Common myeloid progenitor, CD34-positive (primary cell): ENCODE data around the gene TPM2.

Experiments
- CTCF ChIA-PET: fragments of 350-600 bp; sonication (Branson Sonifier 250); formaldehyde crosslinking; loops from one replicate; lab custom pipeline; 2021; ENCODE audit warnings: antibody characterized with exemption; lab: Charles Lee
- POLR2A ChIA-PET: fragments of 350-600 bp; sonication (Branson Sonifier 250); formaldehyde crosslinking; loops from one replicate; lab custom pipeline; 2021; ENCODE audit warnings: antibody characterized with exemption; lab: Charles Lee
- DNase-seq, 3 donors: peaks; one replicate each; pipeline versions ENCODE4 v3.0.0 to v3.0.0-alpha.2; 2013
- H3K27ac ChIP-seq, 2 experiments: 1 replicate in 1 of 2; 2 replicates in 1 of 2; pipeline ENCODE4 v1.7.0; 2013; ENCODE audit warnings: inconsistent platforms in 2 of 2, low read length in 2 of 2, mild to moderate bottlenecking in 2 of 2, low read depth in 1 of 2, moderate library complexity in 1 of 2; ENCODE audit not compliant: severe bottlenecking in 2 of 2, insufficient read depth in 1 of 2, poor library complexity in 1 of 2
- H3K27me3 ChIP-seq, 5 experiments: replicated peaks in 2 of 5; 1 replicate in 3 of 5; 2 replicates in 2 of 5; pipeline versions ENCODE4 v1.6.1 to v1.7.0; 2013; ENCODE audit warnings: low read length in 4 of 5, mild to moderate bottlenecking in 2 of 5, moderate library complexity in 2 of 5, inconsistent platforms in 1 of 5; ENCODE audit not compliant: insufficient read depth in 5 of 5, control insufficient read depth in 4 of 5
- H3K36me3 ChIP-seq, 4 experiments: 1 replicate in 2 of 4; 2 replicates in 2 of 4; pipeline versions ENCODE4 v1.6.1 to v1.7.0; 2013; ENCODE audit warnings: low read length in 3 of 4, control low read depth in 1 of 4, mild to moderate bottlenecking in 1 of 4; ENCODE audit not compliant: control insufficient read depth in 4 of 4, insufficient read depth in 4 of 4
- H3K4me1 ChIP-seq, 4 experiments: 1 replicate in 3 of 4; 2 replicates in 1 of 4; pipeline versions ENCODE4 v1.6.1 to v1.7.1; 2013; ENCODE audit warnings: low read length in 3 of 4, mild to moderate bottlenecking in 3 of 4, control low read depth in 1 of 4, inconsistent platforms in 1 of 4, moderate library complexity in 1 of 4; ENCODE audit not compliant: control insufficient read depth in 4 of 4, insufficient read depth in 4 of 4; ENCODE audit errors: control extremely low read depth in 1 of 4
- H3K4me3 ChIP-seq, 7 experiments: 1 replicate in 4 of 7; 2 replicates in 3 of 7; pipeline versions ENCODE4 v1.5.1 to v1.7.0; 2013; ENCODE audit warnings: mild to moderate bottlenecking in 7 of 7, low read length in 6 of 7, moderate library complexity in 6 of 7, inconsistent platforms in 2 of 7, low read depth in 2 of 7, control low read depth in 1 of 7; ENCODE audit not compliant: insufficient read depth in 4 of 7, control insufficient read depth in 1 of 7; ENCODE audit errors: extremely low read depth in 1 of 7
- H3K9me3 ChIP-seq, 5 experiments: 1 replicate in 4 of 5; 2 replicates in 1 of 5; pipeline versions ENCODE4 v1.6.1 to v1.7.1; 2013; ENCODE audit warnings: low read length in 4 of 5, mild to moderate bottlenecking in 2 of 5, inconsistent platforms in 1 of 5, low read depth in 1 of 5, moderate library complexity in 1 of 5; ENCODE audit not compliant: control insufficient read depth in 4 of 5, insufficient read depth in 2 of 5; ENCODE audit errors: control extremely low read depth in 1 of 5
- WGBS: methylation state at CpG from one replicate; pipeline ENCODE4 v1.1.5; 2013; ENCODE audit not compliant: insufficient coverage; 5-methylcytosine and 5-hydroxymethylcytosine counted together

The TPM2 gene

DNA sequence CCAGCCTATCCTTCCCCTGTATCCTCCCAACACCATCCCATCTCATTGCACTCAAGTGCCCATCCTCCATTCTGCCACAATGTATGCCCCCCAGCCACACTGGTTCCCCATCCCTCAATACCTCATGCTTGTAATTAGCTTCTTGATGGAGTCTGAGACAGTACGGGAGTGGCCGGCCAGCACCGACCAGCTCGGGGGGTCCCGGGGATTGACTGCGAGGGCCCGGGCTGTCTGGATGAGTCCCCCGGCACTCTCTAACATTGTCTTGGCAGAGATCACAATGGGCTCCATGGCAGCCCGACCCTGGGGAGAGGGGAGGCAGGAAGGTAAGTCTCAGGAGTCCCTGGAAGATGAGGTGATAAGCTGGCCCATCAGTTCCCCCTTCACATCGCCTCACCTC, 17.2 kb upstream of the TPM2 start:
- no peak for DNase-seq
- peaks cover 37 to 93% (median 86%) of the 10 kb centered on the region in 4 experiments for H3K36me3 ChIP-seq
- no peaks in the 10 kb centered on the region for H3K27me3 ChIP-seq
- CTCF ChIA-PET = interaction anchor here (0.8 to 5.8 kb wide), 6 partner anchors 8 to 106 kb away, joined by 3 to 37 read pairs (median 7); no protein-coding TSS in a partner anchor
- WGBS = 100% methylated on average over 7 of the region's 10 CpGs
- POLR2A ChIA-PET = no interaction called here
- no peaks in the 10 kb centered on the region for H3K9me3 ChIP-seq
- H3K4me3 ChIP-seq = no peak overlapping the region
- H3K27ac ChIP-seq = no peak overlapping the region
- no peaks in the 10 kb centered on the region for H3K4me1 ChIP-seq

DNA sequence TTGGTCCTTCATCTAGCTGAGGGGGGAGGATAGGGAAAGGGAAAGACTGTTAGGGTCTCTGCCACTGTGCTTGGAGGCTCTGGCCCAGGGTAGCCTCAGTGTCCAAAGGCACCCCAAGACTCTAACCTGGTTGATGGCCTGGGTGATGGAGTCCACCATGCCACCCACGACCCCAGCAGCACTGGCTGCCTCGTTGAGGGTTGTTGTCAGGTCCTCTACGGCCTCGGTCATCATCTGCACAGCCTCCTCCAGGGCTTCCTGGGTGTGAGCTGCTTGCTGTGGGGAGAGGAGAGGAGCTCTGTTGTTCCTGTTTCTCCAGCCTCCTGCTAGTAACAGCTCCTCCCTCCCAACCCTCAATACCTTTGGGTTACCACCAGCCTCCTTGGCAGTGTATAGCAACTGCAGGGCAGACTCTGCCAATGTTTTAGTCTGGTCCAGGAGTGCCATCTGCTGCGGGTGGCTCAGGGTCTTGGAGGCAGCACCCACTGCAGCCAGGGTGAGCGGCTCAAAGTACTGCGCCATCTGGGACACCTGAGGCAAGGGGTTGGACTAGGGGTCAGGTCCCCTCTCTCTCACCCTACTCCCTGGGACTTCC, 16.2 kb upstream of the TPM2 start:
- 100% methylated on average over 2 of the region's 7 CpGs for WGBS
- DNase-seq = no peak
- H3K9me3 ChIP-seq = no peaks in the 10 kb centered on the region
- H3K4me1 ChIP-seq = no peaks in the 10 kb centered on the region
- peaks cover 39 to 93% (median 85%) of the 10 kb centered on the region in 4 experiments for H3K36me3 ChIP-seq
- ChIA-PET POLR2A (no interaction called here), CTCF (interaction anchor here (0.8 to 5.8 kb wide), 8 partner anchors 9 to 198 kb away, joined by 3 to 37 read pairs (median 4); partner anchors contain the start of gene ARHGEF39)
- no peak overlapping the region for H3K4me3 ChIP-seq
- H3K27me3 ChIP-seq = no peaks in the 10 kb centered on the region
- H3K27ac ChIP-seq = no peak overlapping the region

DNA sequence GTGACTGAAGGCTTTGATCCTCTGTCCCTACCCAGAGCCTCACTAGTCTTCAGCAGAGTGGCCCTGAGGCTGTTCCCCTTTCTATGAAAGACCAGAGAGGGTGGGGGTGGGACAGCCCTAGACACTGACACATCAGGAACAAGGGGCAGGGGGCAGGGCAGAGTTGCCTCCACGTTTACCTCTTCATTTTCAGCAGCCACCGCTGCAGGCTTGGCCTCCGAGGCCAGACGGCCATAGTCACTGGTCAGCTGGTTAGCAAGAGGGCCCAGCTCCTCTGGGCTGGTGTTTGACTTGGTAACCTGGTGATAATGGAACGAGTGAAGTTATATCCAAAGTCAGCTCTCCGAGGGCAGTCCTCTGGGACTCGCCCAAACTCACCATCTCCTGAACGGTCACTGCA, 15.6 kb upstream of the TPM2 start:
- WGBS = 96% methylated on average over 7 of the region's 8 CpGs
- H3K36me3 ChIP-seq = peaks cover 40 to 93% (median 85%) of the 10 kb centered on the region in 4 experiments
- no peaks in the 10 kb centered on the region for H3K27me3 ChIP-seq
- H3K4me3 ChIP-seq = no peak overlapping the region
- no peak for DNase-seq
- H3K27ac ChIP-seq = no peak overlapping the region
- ChIA-PET CTCF (interaction anchor here (0.8 to 5.8 kb wide), 8 partner anchors 9 to 198 kb away, joined by 3 to 37 read pairs (median 4); partner anchors contain the start of gene ARHGEF39), POLR2A (no interaction called here)
- no peaks in the 10 kb centered on the region for H3K4me1 ChIP-seq
- no peaks in the 10 kb centered on the region for H3K9me3 ChIP-seq

DNA sequence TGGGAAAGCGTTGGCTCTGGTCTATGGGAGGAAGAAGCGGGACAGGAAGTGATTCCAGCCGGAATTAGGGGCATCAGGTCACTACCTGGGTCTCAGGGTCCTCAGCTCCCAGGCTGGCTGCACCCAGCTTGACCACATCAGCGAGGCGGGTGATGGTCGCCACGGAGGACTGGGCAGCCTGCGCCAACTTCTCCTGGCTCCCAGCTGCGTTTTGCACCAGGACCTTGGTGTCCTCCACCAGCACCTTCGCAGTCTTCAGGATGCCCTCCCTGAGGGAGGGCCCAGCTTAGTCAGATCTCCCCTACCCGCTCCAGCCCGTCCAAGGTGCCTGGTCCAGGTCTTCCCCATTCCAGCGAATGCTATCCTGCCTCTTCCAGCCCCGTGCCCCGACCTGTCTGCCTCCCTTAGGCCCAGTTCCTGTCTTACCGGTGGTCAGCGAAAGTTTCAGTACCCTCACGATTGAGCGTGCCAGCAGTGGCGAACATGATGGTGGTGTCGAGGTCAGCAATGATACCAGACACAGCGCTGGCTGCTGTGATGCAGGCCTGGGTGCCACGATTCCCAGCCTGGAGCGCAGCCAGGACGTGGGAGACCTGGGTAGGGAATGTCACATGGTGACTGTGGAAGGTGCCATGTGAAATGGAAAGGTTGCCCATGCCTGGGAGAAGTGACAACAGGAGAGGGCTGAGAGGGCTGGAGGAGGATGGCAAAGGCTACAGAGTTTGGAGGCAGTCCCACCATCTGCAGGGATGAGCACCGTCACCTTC, 14.4 kb upstream of the TPM2 start:
- Histone ChIP-seq H3K27me3 (no peaks in the 10 kb centered on the region), H3K27ac (no peak overlapping the region), H3K4me1 (no peaks in the 10 kb centered on the region), H3K36me3 (peaks cover 50 to 98% (median 92%) of the 10 kb centered on the region in 4 experiments), H3K9me3 (no peaks in the 10 kb centered on the region), H3K4me3 (no peak overlapping the region)
- 98% methylated on average over 26 of the region's 26 CpGs for WGBS
- ChIA-PET POLR2A (no interaction called here), CTCF (interaction anchor here (0.9 to 5.8 kb wide), 5 partner anchors 7 to 90 kb away, joined by 3 to 37 read pairs (median 3); no protein-coding TSS in a partner anchor)
- no peak for DNase-seq

DNA sequence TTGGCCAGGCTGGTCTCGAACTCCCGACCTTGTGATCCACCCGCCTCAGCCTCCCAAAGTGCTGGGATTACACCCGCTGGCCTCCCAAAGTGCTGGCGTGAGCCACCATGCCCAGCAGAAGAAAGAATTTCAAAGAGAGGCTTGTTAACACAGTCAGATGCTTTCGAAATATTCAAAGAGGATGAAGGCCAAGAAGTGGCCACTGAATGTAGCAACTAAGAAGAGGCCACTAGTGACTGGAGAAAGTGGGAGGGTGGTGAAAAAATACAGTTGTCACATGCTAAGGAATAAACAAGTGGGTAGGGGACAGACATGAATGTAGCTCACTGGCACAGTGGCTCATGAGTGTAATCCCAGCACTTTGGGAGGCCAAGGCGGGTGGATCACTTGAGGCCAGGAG, 13.0 kb upstream of the TPM2 start:
- CTCF ChIA-PET = interaction anchor here (0.7 to 1.3 kb wide), 4 partner anchors 8 to 27 kb away, joined by 3 to 4 read pairs (median 4); no protein-coding TSS in a partner anchor
- H3K4me3 ChIP-seq = no peak overlapping the region
- POLR2A ChIA-PET = interaction anchor here (0.6 kb wide), 1 partner anchor 41 kb away, joined by 3 read pairs; no protein-coding TSS in a partner anchor
- no peaks in the 10 kb centered on the region for H3K4me1 ChIP-seq
- 90% methylated on average over 7 of the region's 7 CpGs for WGBS
- H3K27ac ChIP-seq = no peak overlapping the region
- DNase-seq = no peak
- peaks cover 51 to 98% (median 94%) of the 10 kb centered on the region in 4 experiments for H3K36me3 ChIP-seq
- no peaks in the 10 kb centered on the region for H3K27me3 ChIP-seq
- H3K9me3 ChIP-seq = no peaks in the 10 kb centered on the region

DNA sequence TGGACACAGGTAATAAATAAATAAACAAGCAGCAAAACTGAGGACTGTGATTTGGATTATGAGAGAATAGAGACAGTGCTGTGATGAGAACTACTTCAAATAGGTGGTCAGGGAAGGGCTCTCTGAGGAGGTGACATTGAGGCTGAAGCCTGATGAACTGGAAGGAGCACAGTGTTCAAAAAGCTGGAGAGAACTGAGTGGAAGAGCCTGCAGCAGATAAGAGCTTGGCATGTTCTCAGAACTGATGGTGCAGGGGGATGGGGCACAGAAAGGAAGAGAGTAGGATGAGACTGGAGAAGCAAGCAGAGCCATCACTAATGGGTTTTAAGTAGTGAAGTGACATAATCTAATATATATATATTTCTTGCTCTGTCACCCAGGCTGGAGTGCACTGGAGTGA, 11.2 kb upstream of the TPM2 start:
- no peaks in the 10 kb centered on the region for H3K27me3 ChIP-seq
- POLR2A ChIA-PET = no interaction called here
- H3K4me3 ChIP-seq = no peak overlapping the region
- no peaks in the 10 kb centered on the region for H3K9me3 ChIP-seq
- CTCF ChIA-PET = interaction anchor here (1.2 to 2.1 kb wide), 6 partner anchors 10 to 37 kb away, joined by 3 to 13 read pairs (median 4); no protein-coding TSS in a partner anchor
- peaks cover 54 to 98% (median 94%) of the 10 kb centered on the region in 4 experiments for H3K36me3 ChIP-seq
- no peak overlapping the region for H3K27ac ChIP-seq
- H3K4me1 ChIP-seq = no peaks in the 10 kb centered on the region
- no peak for DNase-seq
